Mucosa of gallbladder (tissue), 1 donor: ENCODE measurements around the gene E2F8. TPM values are rescaled to one million over a fixed set of nuclear protein-coding genes. Genes with fewer than 3 reads are reported as not detected.

Experiments used
- DNase-seq: peaks from one replicate; pipeline ENCODE4 v3.0.0-alpha.2; 2020; ENCODE audit warnings: low spot score
- total RNA-seq: library from RNA; stranded (reverse); gene quantifications from one replicate; pipeline ENCODE4 v1.2.1, GENCODE V29; 2021
- donor health status: DM: no; HTN: no; CAD: no.

The E2F8 gene
- total RNA-seq, 1 donor from 2014 or later = 0.32 TPM

GRCh38 chr11:19187114-19187832, 53.5 kb downstream of the E2F8 start:
- no peak for DNase-seq

GRCh38 chr11:19185516-19186052, 55.2 kb downstream of the E2F8 start:
- no peak for DNase-seq

- DNase-seq = no peak
Observed at GRCh38 chr11:19185036-19185435, 55.7 kb downstream of the E2F8 start.

- DNase-seq = no peak
Observed at GRCh38 chr11:19183646-19184045, 57.1 kb downstream of the E2F8 start.

GRCh38 chr11:19181531-19182261, 59.0 kb downstream of the E2F8 start:
- no peak for DNase-seq

GRCh38 chr11:19176629-19177186, 64.0 kb downstream of the E2F8 start:
- DNase-seq = no peak

Other genes with a start within 250 kb of the E2F8 start
- 0.09 TPM for gene MRGPRX2, start 180.2 kb downstream of the E2F8 start, total RNA-seq
- 18.2 TPM for gene ZDHHC13, start 123.8 kb downstream of the E2F8 start, total RNA-seq
- gene CSRP3, start 39.0 kb downstream of the E2F8 start, total RNA-seq = not detected